ACHN (cell line): ENCODE measurements around the gene ZNF718.
"Not testable (repeated sequence)": the region's sequence is repeated elsewhere in the genome, so short reads cannot be mapped to it uniquely, and the experiment has no call there.

Experiments
- DNase-seq: peaks from one replicate; pipeline ENCODE4 v3.0.0-alpha.2; 2015
- in situ Hi-C: cut with HindIII; loops from 2 replicates; pipeline ENCODE4 v1.10.0; 2017; ENCODE audit warnings: low sequenced_read_pairs, low pct_ligation_motif_present, low pct_unique_long_range_greater_than_20kb

Gene ZNF718

GRCh38 chr4:139691-140090 is 15.4 kb downstream of the ZNF718 start:
- in situ Hi-C loops: no loop called here

DNA sequence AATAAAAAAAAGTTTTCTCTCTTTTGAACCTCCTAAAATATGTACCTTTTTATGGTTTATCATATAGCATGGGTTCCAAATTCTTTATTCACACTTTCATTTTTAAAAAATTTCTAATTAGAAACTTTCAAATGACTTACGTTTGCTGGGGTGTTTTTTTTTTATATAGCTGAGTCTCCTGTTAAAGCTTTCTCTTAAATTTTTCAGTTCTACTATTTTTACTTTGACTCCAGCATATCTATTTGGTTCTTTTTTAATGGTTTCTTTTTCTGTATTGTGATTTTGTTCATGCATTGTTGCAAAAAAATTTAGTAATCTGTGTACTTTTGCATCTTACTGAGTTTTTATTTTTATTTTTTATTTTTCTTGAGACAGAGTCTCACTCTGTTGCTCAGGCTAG is 22.3 kb downstream of the ZNF718 start:
- in situ Hi-C loops: no loop called here
- no peak for DNase-seq

More at GRCh38 chr4:139691-140090, 15.4 kb downstream of the ZNF718 start:
- no peak for DNase-seq

GRCh38 chr4:147233-147632 is 22.9 kb downstream of the ZNF718 start:
- in situ Hi-C loops: no loop called here
- no peak for DNase-seq

- no peak for DNase-seq
- in situ Hi-C loops: no loop called here
Observed at GRCh38 chr4:161496-162284, 37.4 kb downstream of the ZNF718 start.

- in situ Hi-C loops, DNase-seq: not testable (repeated sequence)
Observed at GRCh38 chr4:169640-170039, 45.3 kb downstream of the ZNF718 start.

DNA sequence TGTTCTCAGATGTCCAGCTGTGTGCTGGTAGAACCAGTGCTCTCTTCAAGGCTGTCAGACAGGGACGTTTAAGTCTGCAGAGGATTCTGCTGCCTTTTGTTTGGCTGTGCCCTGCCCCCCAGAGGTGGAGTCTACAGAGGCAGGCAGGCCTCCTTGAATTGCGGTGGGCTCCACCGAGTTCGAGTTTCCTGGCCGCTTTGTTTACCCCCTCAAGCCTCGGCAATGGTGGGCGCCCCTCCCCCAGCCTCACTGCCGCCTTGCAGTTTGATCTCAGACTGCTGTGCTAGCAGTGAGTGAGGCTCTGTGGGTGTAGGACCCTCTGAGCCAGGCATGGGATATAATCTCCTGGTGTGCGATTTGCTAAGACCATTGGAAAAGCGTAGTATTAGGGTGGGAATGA is 47.0 kb downstream of the ZNF718 start:
- in situ Hi-C loops: not testable (repeated sequence)

DNA sequence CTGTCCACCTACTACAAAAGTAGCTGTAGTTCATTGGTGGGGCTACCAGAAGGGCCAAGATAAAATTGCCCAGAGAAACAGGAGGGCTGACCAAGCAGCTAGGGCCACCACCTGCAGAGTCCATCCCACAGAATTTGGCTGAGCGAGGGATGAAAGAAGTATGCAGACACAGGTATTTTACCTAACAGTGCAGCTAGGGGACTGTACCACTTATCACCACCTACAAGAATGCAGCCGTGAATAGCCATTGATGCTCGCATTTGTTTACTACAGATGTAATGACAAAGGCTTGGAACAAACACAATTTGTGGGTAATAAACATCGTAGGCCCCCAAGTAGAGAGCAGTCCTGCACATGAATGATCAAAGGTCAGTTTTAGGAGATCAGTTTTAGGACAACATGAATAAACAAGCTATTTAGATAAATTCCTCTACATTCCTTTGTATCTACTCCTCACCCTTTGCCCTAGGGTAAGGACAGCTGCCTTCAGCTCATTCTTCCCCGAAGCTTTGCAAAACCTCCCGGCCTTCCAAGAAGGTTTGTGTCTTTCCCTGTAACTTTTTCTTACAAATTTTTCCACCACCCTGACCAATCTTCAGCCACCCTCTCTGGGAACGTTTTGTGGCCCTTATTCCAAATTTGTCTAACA is 49.5 kb downstream of the ZNF718 start:
- in situ Hi-C loops: no loop called here
- no peak for DNase-seq

More for the DNA sequence above, 47.0 kb downstream of the ZNF718 start:
- not testable (repeated sequence) for DNase-seq

DNA sequence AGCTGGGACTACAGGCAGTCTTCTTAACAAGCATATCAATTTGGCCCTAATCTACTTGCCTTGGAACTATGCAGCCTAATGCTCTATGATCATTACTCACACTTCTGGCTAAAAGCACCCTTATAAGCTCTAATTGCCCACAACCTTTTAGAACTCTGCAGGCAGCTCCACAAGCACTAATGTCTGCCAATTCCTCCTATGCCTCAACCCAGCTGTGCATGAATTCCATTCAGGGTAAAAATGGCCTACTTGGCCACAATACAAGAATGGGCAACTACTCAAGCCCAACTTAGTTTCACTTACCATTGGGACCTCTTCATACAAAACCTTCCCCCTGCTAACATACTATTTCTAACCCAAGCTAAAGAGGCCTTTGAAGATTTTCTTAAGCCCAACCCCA is 51.7 kb downstream of the ZNF718 start:
- in situ Hi-C loops: no loop called here
- DNase-seq: no peak

- in situ Hi-C loops: no loop called here
- DNase-seq: no peak
Observed at GRCh38 chr4:176995-177394, 52.7 kb downstream of the ZNF718 start.

DNA sequence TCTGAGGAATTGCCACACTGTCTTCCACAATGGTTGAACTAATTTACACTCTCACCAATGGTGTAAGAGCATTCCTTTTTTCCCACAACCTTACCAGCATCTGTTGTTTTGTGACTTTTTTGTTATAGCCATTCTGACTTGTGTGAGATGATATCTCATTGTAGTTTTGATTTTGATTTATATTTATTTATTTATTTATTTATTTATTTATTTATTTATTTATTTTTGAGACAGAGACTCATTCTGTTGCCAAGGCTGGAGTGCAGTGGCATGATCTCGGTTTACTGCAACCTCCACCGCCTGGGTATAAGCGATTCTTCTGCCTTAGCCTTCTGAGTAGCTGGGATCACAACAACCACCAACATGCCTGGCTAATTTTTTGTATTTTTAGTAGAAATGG is 57.9 kb downstream of the ZNF718 start:
- in situ Hi-C loops, DNase-seq: not testable (repeated sequence)

GRCh38 chr4:188091-188490 is 63.8 kb downstream of the ZNF718 start:
- in situ Hi-C loops: no loop called here
- DNase-seq: no peak

DNA sequence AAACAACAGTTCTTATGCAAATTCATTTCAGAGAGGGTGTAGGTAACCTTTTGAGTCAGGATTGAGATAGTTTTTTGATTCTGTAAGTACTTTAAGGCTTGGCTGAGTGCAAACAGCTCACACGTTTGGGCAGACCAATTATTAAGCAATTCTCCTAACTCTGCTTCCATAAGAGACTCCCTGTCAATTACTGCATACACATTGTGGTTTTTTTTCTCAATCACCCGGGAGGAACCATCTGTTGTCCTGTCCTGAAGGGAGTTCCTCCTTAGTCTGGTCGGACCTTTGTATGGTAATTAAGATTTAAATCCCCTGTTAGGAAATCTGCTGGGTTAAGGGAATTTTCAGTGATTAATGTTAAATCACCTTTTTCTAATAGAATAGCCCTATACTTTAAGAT is 70.9 kb downstream of the ZNF718 start:
- in situ Hi-C loops, DNase-seq: not testable (repeated sequence)

- DNase-seq: no peak
- in situ Hi-C loops: no loop called here
Observed at GRCh38 chr4:200936-201335, 76.6 kb downstream of the ZNF718 start.

DNA sequence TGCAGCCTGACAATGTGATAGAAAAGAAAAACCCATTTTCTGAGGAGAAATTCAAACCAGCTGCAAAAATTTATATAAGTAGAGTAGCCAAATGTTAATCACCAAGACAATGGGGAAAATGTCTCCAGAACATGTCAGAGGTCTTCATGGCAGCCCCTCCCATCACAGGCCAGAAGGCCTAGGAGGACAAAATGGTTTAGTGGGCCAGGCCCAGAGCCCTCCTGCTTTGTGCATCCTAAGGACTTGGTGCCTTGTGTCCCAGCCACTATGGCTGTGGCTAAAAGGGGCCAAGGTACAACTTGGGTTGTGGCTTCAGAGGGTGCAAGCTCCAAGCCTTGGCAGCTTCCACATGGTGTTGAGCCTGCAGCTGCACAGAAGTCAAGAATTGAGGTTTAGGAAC is 78.5 kb downstream of the ZNF718 start:
- DNase-seq, in situ Hi-C loops: not testable (repeated sequence)

GRCh38 chr4:205097-205756 is 80.9 kb downstream of the ZNF718 start:
- in situ Hi-C loops: no loop called here
- DNase-seq: no peak

DNA sequence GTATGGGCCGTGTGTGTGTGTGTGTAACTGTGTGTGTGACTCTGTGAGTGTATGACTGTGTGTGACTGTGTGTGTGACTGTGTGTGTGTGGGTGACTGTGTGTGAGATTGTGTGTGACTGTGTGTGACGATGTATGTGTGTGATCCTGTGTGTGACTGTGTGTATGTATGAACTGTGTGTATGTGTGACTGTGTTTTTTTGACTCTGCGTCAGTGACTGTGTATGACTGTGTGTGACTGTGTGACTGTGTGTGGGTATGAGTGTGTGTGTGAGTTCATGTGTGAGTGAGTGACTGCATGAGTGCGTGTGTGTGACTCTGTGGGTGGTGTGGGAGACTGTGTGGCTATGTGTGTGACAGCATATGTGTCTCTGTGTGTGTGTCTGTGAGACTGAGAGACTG is 81.8 kb downstream of the ZNF718 start:
- DNase-seq: no peak
- in situ Hi-C loops: no loop called here

DNA sequence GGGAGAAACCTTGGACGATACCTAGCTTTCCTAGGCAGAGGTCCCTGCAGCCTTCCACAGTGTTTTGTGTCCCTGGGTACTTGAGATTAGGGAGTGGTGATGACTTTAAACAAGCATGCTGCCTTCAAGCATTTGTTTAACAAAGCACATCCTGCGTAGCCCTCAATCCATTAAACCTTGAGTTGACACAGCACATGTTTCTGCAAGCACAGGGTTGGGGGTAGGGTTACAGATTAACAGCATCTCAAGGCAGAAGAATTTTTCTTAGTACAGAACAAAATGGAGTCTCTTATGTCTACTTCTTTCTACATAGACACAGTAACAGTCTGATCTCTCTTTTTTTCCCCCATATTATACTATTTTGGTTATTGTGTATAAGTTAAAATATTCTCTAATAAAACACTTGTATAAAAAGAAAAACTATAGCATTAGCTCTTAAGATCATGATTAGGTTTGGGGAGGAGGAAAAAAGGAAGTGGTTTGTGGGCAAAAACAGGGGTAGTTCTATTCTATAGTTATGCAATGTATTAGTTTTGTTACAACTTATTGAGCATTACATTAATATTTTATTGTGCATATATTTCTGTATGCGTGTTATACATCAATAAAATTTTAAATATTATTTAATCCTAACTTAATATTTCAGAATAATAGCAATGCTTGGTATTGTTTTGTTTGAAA is 84.3 kb downstream of the ZNF718 start:
- DNase-seq, in situ Hi-C loops: not testable (repeated sequence)

GRCh38 chr4:211033-211511 is 86.8 kb downstream of the ZNF718 start:
- in situ Hi-C loops: no loop called here
- no peak for DNase-seq
